Measurements from ENCODE around the gene DNAJA1. TPM values are rescaled to one million over a fixed set of nuclear protein-coding genes. Genes with fewer than 3 reads are reported as not detected.

Gene DNAJA1
- total RNA-seq, 1 experiment from 2014 or later, result 112 TPM

- in situ Hi-C loops (cut with HindIII; ENCODE audit: low pct_unique_long_range_greater_than_20kb, low sequenced_read_pairs), result no loop called here
- no peak for DNase-seq (ENCODE audit: low read depth)
Measured at GRCh38 chr9:33023661-33024060, 1.4 kb upstream of the DNAJA1 start.

- in situ Hi-C loops (cut with HindIII; ENCODE audit: low pct_unique_long_range_greater_than_20kb, low sequenced_read_pairs), result no loop called here
- peak; percentile 8 for DNase-seq (ENCODE audit: low read depth)
Measured at GRCh38 chr9:33024126-33024965, 727 bp upstream of the DNAJA1 start.

- in situ Hi-C loops (cut with HindIII; ENCODE audit: low pct_unique_long_range_greater_than_20kb, low sequenced_read_pairs), result no loop called here
- DNase-seq (ENCODE audit: low read depth), result peak; percentile 47
Measured at GRCh38 chr9:33025572-33026342, 684 bp downstream of the DNAJA1 start.

GRCh38 chr9:33029231-33029786 lies 4.2 kb downstream of the DNAJA1 start:
- in situ Hi-C loops (cut with HindIII; ENCODE audit: low pct_unique_long_range_greater_than_20kb, low sequenced_read_pairs), result no loop called here
- DNase-seq (ENCODE audit: low read depth), result no peak

GRCh38 chr9:33030285-33030684 lies 5.2 kb downstream of the DNAJA1 start:
- no peak for DNase-seq (ENCODE audit: low read depth)
- in situ Hi-C loops (cut with HindIII; ENCODE audit: low pct_unique_long_range_greater_than_20kb, low sequenced_read_pairs), result no loop called here

GRCh38 chr9:33032292-33032691 lies 7.2 kb downstream of the DNAJA1 start:
- in situ Hi-C loops (cut with HindIII; ENCODE audit: low pct_unique_long_range_greater_than_20kb, low sequenced_read_pairs), result no loop called here
- DNase-seq (ENCODE audit: low read depth), result no peak

GRCh38 chr9:33032865-33033264 lies 7.8 kb downstream of the DNAJA1 start:
- in situ Hi-C loops (cut with HindIII; ENCODE audit: low pct_unique_long_range_greater_than_20kb, low sequenced_read_pairs), result no loop called here
- no peak for DNase-seq (ENCODE audit: low read depth)

- no peak for DNase-seq (ENCODE audit: low read depth)
- in situ Hi-C loops (cut with HindIII; ENCODE audit: low pct_unique_long_range_greater_than_20kb, low sequenced_read_pairs), result no loop called here
Measured at GRCh38 chr9:33040792-33041431, 15.8 kb downstream of the DNAJA1 start.

- DNase-seq (ENCODE audit: low read depth), result no peak
- in situ Hi-C loops (cut with HindIII; ENCODE audit: low pct_unique_long_range_greater_than_20kb, low sequenced_read_pairs), result no loop called here
Measured at GRCh38 chr9:33041432-33042188, 16.5 kb downstream of the DNAJA1 start.

- in situ Hi-C loops (cut with HindIII; ENCODE audit: low pct_unique_long_range_greater_than_20kb, low sequenced_read_pairs), result no loop called here
- peak; percentile 64 for DNase-seq (ENCODE audit: low read depth)
Measured at GRCh38 chr9:33042473-33042872, 17.4 kb downstream of the DNAJA1 start.

- peak; percentile 2 for DNase-seq (ENCODE audit: low read depth)
- in situ Hi-C loops (cut with HindIII; ENCODE audit: low pct_unique_long_range_greater_than_20kb, low sequenced_read_pairs), result no loop called here
Measured at GRCh38 chr9:33043671-33044070, 18.6 kb downstream of the DNAJA1 start.

- in situ Hi-C loops (cut with HindIII; ENCODE audit: low pct_unique_long_range_greater_than_20kb, low sequenced_read_pairs), result no loop called here
- peak; percentile 76 for DNase-seq (ENCODE audit: low read depth)
Measured at GRCh38 chr9:33044162-33044673, 19.1 kb downstream of the DNAJA1 start.

- in situ Hi-C loops (cut with HindIII; ENCODE audit: low pct_unique_long_range_greater_than_20kb, low sequenced_read_pairs), result no loop called here
- peak; percentile 34 for DNase-seq (ENCODE audit: low read depth)
Measured at GRCh38 chr9:33044677-33045282, 19.7 kb downstream of the DNAJA1 start.

GRCh38 chr9:33046061-33046460 lies 21.0 kb downstream of the DNAJA1 start:
- in situ Hi-C loops (cut with HindIII; ENCODE audit: low pct_unique_long_range_greater_than_20kb, low sequenced_read_pairs), result no loop called here
- no peak for DNase-seq (ENCODE audit: low read depth)

GRCh38 chr9:33048054-33048465 lies 23.0 kb downstream of the DNAJA1 start:
- in situ Hi-C loops (cut with HindIII; ENCODE audit: low pct_unique_long_range_greater_than_20kb, low sequenced_read_pairs), result no loop called here
- DNase-seq (ENCODE audit: low read depth), result no peak

- no peak for DNase-seq (ENCODE audit: low read depth)
- in situ Hi-C loops (cut with HindIII; ENCODE audit: low pct_unique_long_range_greater_than_20kb, low sequenced_read_pairs), result no loop called here
Measured at GRCh38 chr9:33049680-33050361, 24.7 kb downstream of the DNAJA1 start.

GRCh38 chr9:33051144-33051543 lies 26.1 kb downstream of the DNAJA1 start:
- DNase-seq (ENCODE audit: low read depth), result no peak
- in situ Hi-C loops (cut with HindIII; ENCODE audit: low pct_unique_long_range_greater_than_20kb, low sequenced_read_pairs), result no loop called here
